ENCODE data around the gene KAZN. TPM values are rescaled to one million over a fixed set of nuclear protein-coding genes. Genes with fewer than 3 reads are reported as not detected.

KAZN gene
- total and polyA plus RNA-seq, 2 of the 8 experiments (the other 6 are each of a cell fraction or from before 2014, with no cell fraction given) = 3.7 to 11.8 TPM

GRCh38 chr1:14790982-14791381 is 192.5 kb downstream of the KAZN start (continued):
- TF ChIP-seq POLR2AphosphoS5 (IDR thresholded peaks at IDR 0.05; ENCODE audit: low read depth, low read length) = no peak
- no peak for TF ChIP-seq EZH2 (IDR thresholded peaks at IDR 0.05; ENCODE audit: low read depth, low read length, severe bottlenecking)
- TF ChIP-seq TCF12 (IDR thresholded peaks at IDR 0.05; ENCODE audit: low read depth, low read length) = no peak
